ENCODE data around the gene TCF23.
A peak's percentile ranks its signal among the peaks of the same experiment; 100 is the strongest.

TCF23 gene

GRCh38 chr2:27159271-27159670, 10.5 kb downstream of the TCF23 start:
- no peak overlapping the region for H3K9ac ChIP-seq (ENCODE audit: low read length)
- H3K79me1 ChIP-seq (replicated peaks; ENCODE audit: low read length, poor library complexity, severe bottlenecking) = no peaks in the 10 kb centered on the region
- H3K36me3 ChIP-seq (ENCODE audit: control insufficient read depth in 1 of 2, insufficient read depth in 2 of 2, low read depth in 1 of 2, low read length in 2 of 2) = no peaks in the 10 kb centered on the region
- H3K14ac ChIP-seq (ENCODE audit: low read length in 2 of 2) = peak overlapping the region in 1 of 2 experiments; percentile 59
- H3K18ac ChIP-seq (ENCODE audit: low read depth in 1 of 2, low read length in 2 of 2) = no peak overlapping the region
- no peak overlapping the region for H2BK12ac ChIP-seq (ENCODE audit: low read length in 2 of 2)
- no peak overlapping the region for H3K23ac ChIP-seq (ENCODE audit: low read length in 2 of 2)
- no peaks in the 10 kb centered on the region for H3K9me3 ChIP-seq (ENCODE audit: control insufficient read depth, low read length)
- H2BK15ac ChIP-seq (ENCODE audit: low read depth, poor library complexity, severe bottlenecking) = no peak overlapping the region
- no peak overlapping the region for H2AK5ac ChIP-seq (ENCODE audit: low read length, severe bottlenecking)
- no peak overlapping the region for H3K4me2 ChIP-seq (ENCODE audit: low read length, poor library complexity, severe bottlenecking)
- H4K91ac ChIP-seq (ENCODE audit: low read length) = no peak overlapping the region
- no peak overlapping the region for H2AFZ ChIP-seq (ENCODE audit: low read depth, low read length)
- no peak overlapping the region for H2BK5ac ChIP-seq (ENCODE audit: low read depth, low read length, poor library complexity, severe bottlenecking)
- H3K4me1 ChIP-seq (ENCODE audit: control insufficient read depth, insufficient read depth, low read depth, low read length) = no peaks in the 10 kb centered on the region
- H3K4me3 ChIP-seq (ENCODE audit: insufficient read depth in 1 of 2, low read depth in 1 of 2, low read length in 2 of 2) = no peak overlapping the region
- H2BK120ac ChIP-seq (ENCODE audit: low read depth, low read length) = no peak overlapping the region
- no peak overlapping the region for H3K27ac ChIP-seq (ENCODE audit: low read length, poor library complexity, severe bottlenecking)
- H4K8ac ChIP-seq (ENCODE audit: low read length) = no peak overlapping the region
- no peak for DNase-seq
- 84% methylated on average over 6 of the region's 6 CpGs for WGBS
- peaks cover 0 to 7% of the 10 kb centered on the region in 2 experiments for H3K27me3 ChIP-seq (ENCODE audit: control insufficient read depth in 1 of 2, insufficient read depth in 1 of 2, low read length in 2 of 2)
- H3K4ac ChIP-seq (ENCODE audit: low read depth in 1 of 2, low read length in 2 of 2) = no peak overlapping the region

GRCh38 chr2:27160191-27160590, 11.4 kb downstream of the TCF23 start:
- no peaks in the 10 kb centered on the region for H3K36me3 ChIP-seq (ENCODE audit: control insufficient read depth in 1 of 2, insufficient read depth in 2 of 2, low read depth in 1 of 2, low read length in 2 of 2)
- H2BK120ac ChIP-seq (ENCODE audit: low read depth, low read length) = no peak overlapping the region
- H2BK12ac ChIP-seq (ENCODE audit: low read length in 2 of 2) = no peak overlapping the region
- no peak overlapping the region for H3K9ac ChIP-seq (ENCODE audit: low read length)
- no peaks in the 10 kb centered on the region for H3K9me3 ChIP-seq (ENCODE audit: control insufficient read depth, low read length)
- H3K4me2 ChIP-seq (ENCODE audit: low read length, poor library complexity, severe bottlenecking) = no peak overlapping the region
- H3K4me1 ChIP-seq (ENCODE audit: control insufficient read depth, insufficient read depth, low read depth, low read length) = no peaks in the 10 kb centered on the region
- no peaks in the 10 kb centered on the region for H3K79me1 ChIP-seq (replicated peaks; ENCODE audit: low read length, poor library complexity, severe bottlenecking)
- H2AK5ac ChIP-seq (ENCODE audit: low read length, severe bottlenecking) = no peak overlapping the region
- no peak overlapping the region for H2BK15ac ChIP-seq (ENCODE audit: low read depth, poor library complexity, severe bottlenecking)
- H3K23ac ChIP-seq (ENCODE audit: low read length in 2 of 2) = no peak overlapping the region
- H3K4me3 ChIP-seq (ENCODE audit: insufficient read depth in 1 of 2, low read depth in 1 of 2, low read length in 2 of 2) = no peak overlapping the region
- H2AFZ ChIP-seq (ENCODE audit: low read depth, low read length) = no peak overlapping the region
- no peak overlapping the region for H3K4ac ChIP-seq (ENCODE audit: low read depth in 1 of 2, low read length in 2 of 2)
- H2BK5ac ChIP-seq (ENCODE audit: low read depth, low read length, poor library complexity, severe bottlenecking) = no peak overlapping the region
- H3K14ac ChIP-seq (ENCODE audit: low read length in 2 of 2) = no peak overlapping the region
- WGBS = 89% methylated on average over 8 of the region's 9 CpGs
- peaks cover 0 to 7% of the 10 kb centered on the region in 2 experiments for H3K27me3 ChIP-seq (ENCODE audit: control insufficient read depth in 1 of 2, insufficient read depth in 1 of 2, low read length in 2 of 2)
- no peak overlapping the region for H4K91ac ChIP-seq (ENCODE audit: low read length)
- H3K27ac ChIP-seq (ENCODE audit: low read length, poor library complexity, severe bottlenecking) = no peak overlapping the region
- no peak for DNase-seq
- H3K18ac ChIP-seq (ENCODE audit: low read depth in 1 of 2, low read length in 2 of 2) = no peak overlapping the region
- H4K8ac ChIP-seq (ENCODE audit: low read length) = no peak overlapping the region

GRCh38 chr2:27162151-27163121, 13.6 kb downstream of the TCF23 start:
- H3K9me3 ChIP-seq (ENCODE audit: control insufficient read depth, low read length) = no peaks in the 10 kb centered on the region
- DNase-seq = peak; percentile 19
- no peak overlapping the region for H2AFZ ChIP-seq (ENCODE audit: low read depth, low read length)
- no peak overlapping the region for H3K14ac ChIP-seq (ENCODE audit: low read length in 2 of 2)
- peaks cover 0 to 9% of the 10 kb centered on the region in 2 experiments for H3K27me3 ChIP-seq (ENCODE audit: control insufficient read depth in 1 of 2, insufficient read depth in 1 of 2, low read length in 2 of 2)
- peak overlapping the region; percentile 58 for H3K9ac ChIP-seq (ENCODE audit: low read length)
- H3K23ac ChIP-seq (ENCODE audit: low read length in 2 of 2) = no peak overlapping the region
- 89% methylated on average over 15 of the region's 15 CpGs for WGBS
- H2BK12ac ChIP-seq (ENCODE audit: low read length in 2 of 2) = no peak overlapping the region
- H2BK5ac ChIP-seq (ENCODE audit: low read depth, low read length, poor library complexity, severe bottlenecking) = no peak overlapping the region
- peak overlapping the region in 1 of 2 experiments; percentile 60 for H3K4me3 ChIP-seq (ENCODE audit: insufficient read depth in 1 of 2, low read depth in 1 of 2, low read length in 2 of 2)
- H4K91ac ChIP-seq (ENCODE audit: low read length) = no peak overlapping the region
- no peak overlapping the region for H2BK120ac ChIP-seq (ENCODE audit: low read depth, low read length)
- no peak overlapping the region for H3K27ac ChIP-seq (ENCODE audit: low read length, poor library complexity, severe bottlenecking)
- H2BK15ac ChIP-seq (ENCODE audit: low read depth, poor library complexity, severe bottlenecking) = no peak overlapping the region
- H3K79me1 ChIP-seq (replicated peaks; ENCODE audit: low read length, poor library complexity, severe bottlenecking) = no peaks in the 10 kb centered on the region
- no peaks in the 10 kb centered on the region for H3K4me1 ChIP-seq (ENCODE audit: control insufficient read depth, insufficient read depth, low read depth, low read length)
- no peak overlapping the region for H3K4ac ChIP-seq (ENCODE audit: low read depth in 1 of 2, low read length in 2 of 2)
- H3K18ac ChIP-seq (ENCODE audit: low read depth in 1 of 2, low read length in 2 of 2) = no peak overlapping the region
- no peak overlapping the region for H4K8ac ChIP-seq (ENCODE audit: low read length)
- no peak overlapping the region for H3K4me2 ChIP-seq (ENCODE audit: low read length, poor library complexity, severe bottlenecking)
- no peak overlapping the region for H2AK5ac ChIP-seq (ENCODE audit: low read length, severe bottlenecking)
- no peaks in the 10 kb centered on the region for H3K36me3 ChIP-seq (ENCODE audit: control insufficient read depth in 1 of 2, insufficient read depth in 2 of 2, low read depth in 1 of 2, low read length in 2 of 2)

- Histone ChIP-seq H2BK5ac (ENCODE audit: low read depth, low read length, poor library complexity, severe bottlenecking) (no peak overlapping the region), H3K18ac (ENCODE audit: low read depth in 1 of 2, low read length in 2 of 2) (no peak overlapping the region), H3K27ac (ENCODE audit: low read length, poor library complexity, severe bottlenecking) (no peak overlapping the region), H4K8ac (ENCODE audit: low read length) (no peak overlapping the region), H2BK12ac (ENCODE audit: low read length in 2 of 2) (no peak overlapping the region), H3K23ac (ENCODE audit: low read length in 2 of 2) (no peak overlapping the region), H4K91ac (ENCODE audit: low read length) (no peak overlapping the region), H2BK120ac (ENCODE audit: low read depth, low read length) (no peak overlapping the region), H3K4me2 (ENCODE audit: low read length, poor library complexity, severe bottlenecking) (no peak overlapping the region), H3K9me3 (ENCODE audit: control insufficient read depth, low read length) (no peaks in the 10 kb centered on the region), H2BK15ac (ENCODE audit: low read depth, poor library complexity, severe bottlenecking) (no peak overlapping the region), H3K14ac (ENCODE audit: low read length in 2 of 2) (no peak overlapping the region), H3K79me1 (replicated peaks; ENCODE audit: low read length, poor library complexity, severe bottlenecking) (no peaks in the 10 kb centered on the region), H3K9ac (ENCODE audit: low read length) (no peak overlapping the region), H3K4me1 (ENCODE audit: control insufficient read depth, insufficient read depth, low read depth, low read length) (peaks cover 3% of the 10 kb centered on the region), H3K4me3 (ENCODE audit: insufficient read depth in 1 of 2, low read depth in 1 of 2, low read length in 2 of 2) (no peak overlapping the region), H3K4ac (ENCODE audit: low read depth in 1 of 2, low read length in 2 of 2) (no peak overlapping the region), H2AK5ac (ENCODE audit: low read length, severe bottlenecking) (no peak overlapping the region), H3K36me3 (ENCODE audit: control insufficient read depth in 1 of 2, insufficient read depth in 2 of 2, low read depth in 1 of 2, low read length in 2 of 2) (no peaks in the 10 kb centered on the region), H2AFZ (ENCODE audit: low read depth, low read length) (no peak overlapping the region), H3K27me3 (ENCODE audit: control insufficient read depth in 1 of 2, insufficient read depth in 1 of 2, low read length in 2 of 2) (peaks cover 0 to 14% of the 10 kb centered on the region in 2 experiments)
- WGBS = 86% methylated on average over 7 of the region's 8 CpGs
- no peak for DNase-seq
Observed at GRCh38 chr2:27164960-27165763, 16.4 kb downstream of the TCF23 start.
